WERI-Rb-1 (cell line): Measurements from ENCODE around the gene PGA4.
"Not testable (repeated sequence)": the region's sequence is repeated elsewhere in the genome, so short reads cannot be mapped to it uniquely, and the experiment has no call there.

Source experiments
- DNase-seq: peaks from one replicate; pipeline ENCODE4 v3.0.0-alpha.2; 2020
- H3K27ac ChIP-seq: fragments of 250-450 bp; sonication (Bioruptor Pico); 2 replicates; pipeline ENCODE4 v1.5.1; 2020; ENCODE audit warnings: mild to moderate bottlenecking, moderate library complexity
- H3K27me3 ChIP-seq: fragments of 250-450 bp; sonication (Bioruptor Pico); 2 replicates; pipeline ENCODE4 v1.5.1; 2021; ENCODE audit warnings: mild to moderate bottlenecking, low read depth, moderate library complexity; ENCODE audit not compliant: insufficient read depth, severe bottlenecking
- H3K36me3 ChIP-seq: fragments of 250-450 bp; sonication (Bioruptor Pico); 2 replicates; pipeline ENCODE4 v1.5.1; 2020; ENCODE audit warnings: mild to moderate bottlenecking, moderate library complexity
- H3K4me3 ChIP-seq: 2 replicates; pipeline ENCODE4 v1.5.1; 2011; ENCODE audit warnings: low read depth, mild to moderate bottlenecking, control low read depth, low read length
- H3K9me3 ChIP-seq: fragments of 250-450 bp; sonication (Bioruptor Pico); 2 replicates; pipeline ENCODE4 v1.5.1; 2021; ENCODE audit warnings: mild to moderate bottlenecking, moderate library complexity; ENCODE audit not compliant: severe bottlenecking
- CTCF ChIP-seq: IDR thresholded peaks from 2 replicates; pipeline ENCODE4 v1.5.1; 2011; ENCODE audit warnings: low read depth, mild to moderate bottlenecking, control low read depth, inconsistent platforms, low read length

The PGA4 gene

GRCh38 chr11:61198948-61199523 is 23.1 kb upstream of the PGA4 start:
- no peak overlapping the region for H3K4me3 ChIP-seq
- H3K27ac ChIP-seq = no peak overlapping the region
- no peak for TF ChIP-seq CTCF
- no peaks in the 10 kb centered on the region for H3K9me3 ChIP-seq
- H3K36me3 ChIP-seq = no peaks in the 10 kb centered on the region
- no peaks in the 10 kb centered on the region for H3K27me3 ChIP-seq
- DNase-seq = no peak

GRCh38 chr11:61201476-61201875 is 20.7 kb upstream of the PGA4 start:
- Histone ChIP-seq H3K9me3 (no peaks in the 10 kb centered on the region), H3K36me3 (no peaks in the 10 kb centered on the region), H3K4me3 (no peak overlapping the region), H3K27me3 (no peaks in the 10 kb centered on the region), H3K27ac (no peak overlapping the region)
- DNase-seq = no peak
- TF ChIP-seq CTCF = no peak

- not testable (repeated sequence) for H3K36me3 ChIP-seq, DNase-seq, H3K9me3 ChIP-seq, H3K27ac ChIP-seq, H3K4me3 ChIP-seq, H3K27me3 ChIP-seq
These were observed 19.0 kb upstream of the PGA4 start, which contains the start of gene PGA3 for GRCh38 chr11:61202950-61203746. TSS of gene PGA3 (plus strand) at chr11:61203515. CDS start at chr11:61203565, 50 bp downstream.

GRCh38 chr11:61203873-61204272 is 18.3 kb upstream of the PGA4 start:
- H3K4me3 ChIP-seq, H3K36me3 ChIP-seq, H3K9me3 ChIP-seq, H3K27ac ChIP-seq, DNase-seq, H3K27me3 ChIP-seq: not testable (repeated sequence)

GRCh38 chr11:61204502-61205059 is 17.6 kb upstream of the PGA4 start:
- not testable (repeated sequence) for H3K27ac ChIP-seq, H3K27me3 ChIP-seq, H3K36me3 ChIP-seq, H3K4me3 ChIP-seq, DNase-seq, H3K9me3 ChIP-seq

GRCh38 chr11:61207636-61208310 is 14.4 kb upstream of the PGA4 start:
- H3K4me3 ChIP-seq, H3K27me3 ChIP-seq, H3K9me3 ChIP-seq: not testable (repeated sequence)

GRCh38 chr11:61210629-61211028 is 11.5 kb upstream of the PGA4 start:
- H3K27me3 ChIP-seq, H3K27ac ChIP-seq, DNase-seq, H3K9me3 ChIP-seq, H3K36me3 ChIP-seq, H3K4me3 ChIP-seq: not testable (repeated sequence)

More at GRCh38 chr11:61207636-61208310, 14.4 kb upstream of the PGA4 start:
- not testable (repeated sequence) for H3K27ac ChIP-seq, DNase-seq, H3K36me3 ChIP-seq

- DNase-seq, H3K9me3 ChIP-seq, H3K4me3 ChIP-seq, H3K27me3 ChIP-seq, H3K27ac ChIP-seq, H3K36me3 ChIP-seq: not testable (repeated sequence)
These were observed 10.7 kb upstream of the PGA4 start for GRCh38 chr11:61211327-61211952.

- H3K27me3 ChIP-seq, H3K4me3 ChIP-seq, H3K36me3 ChIP-seq, H3K27ac ChIP-seq, H3K9me3 ChIP-seq, DNase-seq: not testable (repeated sequence)
These were observed 9.9 kb upstream of the PGA4 start for GRCh38 chr11:61212202-61212601.

- H3K27me3 ChIP-seq, H3K9me3 ChIP-seq, H3K36me3 ChIP-seq, H3K4me3 ChIP-seq, H3K27ac ChIP-seq, DNase-seq: not testable (repeated sequence)
These were observed 8.3 kb upstream of the PGA4 start for GRCh38 chr11:61213711-61214324.

GRCh38 chr11:61218306-61218705 is 3.8 kb upstream of the PGA4 start:
- not testable (repeated sequence) for H3K27ac ChIP-seq, DNase-seq, H3K27me3 ChIP-seq, H3K36me3 ChIP-seq, H3K9me3 ChIP-seq, H3K4me3 ChIP-seq
